Osteocyte (in vitro differentiated cells): ENCODE measurements around the gene COL4A1. TPM values are rescaled to one million over a fixed set of nuclear protein-coding genes. Genes with fewer than 3 reads are reported as not detected.

Source experiments
- DNase-seq: peaks from one replicate; pipeline ENCODE4 v3.0.0; 2021; ENCODE audit warnings: mixed read lengths; ENCODE audit not compliant: unreplicated experiment; ENCODE audit errors: extremely low spot score
- H3K27ac Mint-ChIP-seq: one replicate; pipeline ENCODE4 v1.8.0; 2021; ENCODE audit warnings: mild to moderate bottlenecking, mixed read lengths; ENCODE audit not compliant: unreplicated experiment
- H3K27me3 Mint-ChIP-seq: one replicate; pipeline ENCODE4 v1.8.0; 2021; ENCODE audit warnings: mixed read lengths; ENCODE audit not compliant: unreplicated experiment
- H3K36me3 Mint-ChIP-seq: one replicate; pipeline ENCODE4 v1.8.0; 2021; ENCODE audit warnings: mixed read lengths; ENCODE audit not compliant: unreplicated experiment
- H3K4me1 Mint-ChIP-seq: one replicate; pipeline ENCODE4 v1.8.0; 2021; ENCODE audit warnings: mixed read lengths; ENCODE audit not compliant: unreplicated experiment
- H3K4me3 Mint-ChIP-seq: one replicate; pipeline ENCODE4 v1.8.0; 2021; ENCODE audit warnings: mild to moderate bottlenecking, moderate library complexity, mixed read lengths; ENCODE audit not compliant: unreplicated experiment
- H3K9me3 Mint-ChIP-seq: one replicate; pipeline ENCODE4 v1.8.0; 2021; ENCODE audit warnings: mixed read lengths; ENCODE audit not compliant: unreplicated experiment
- total RNA-seq: library from RNA; stranded (reverse); gene quantifications from 2 replicates; pipeline ENCODE4 v1.2.1, GENCODE V29; 2021
- TF ChIP-seq, protein P1 (sequence below): fragments of 200-600 bp; sonication (generic); IDR thresholded peaks from 2 replicates; pipeline ENCODE4 v1.5.0; 2021; ENCODE audit warnings: antibody characterized with exemption, mild to moderate bottlenecking, moderate library complexity

COL4A1 gene
- total RNA-seq, 1 donor from 2014 or later: 3,181 TPM

DNA sequence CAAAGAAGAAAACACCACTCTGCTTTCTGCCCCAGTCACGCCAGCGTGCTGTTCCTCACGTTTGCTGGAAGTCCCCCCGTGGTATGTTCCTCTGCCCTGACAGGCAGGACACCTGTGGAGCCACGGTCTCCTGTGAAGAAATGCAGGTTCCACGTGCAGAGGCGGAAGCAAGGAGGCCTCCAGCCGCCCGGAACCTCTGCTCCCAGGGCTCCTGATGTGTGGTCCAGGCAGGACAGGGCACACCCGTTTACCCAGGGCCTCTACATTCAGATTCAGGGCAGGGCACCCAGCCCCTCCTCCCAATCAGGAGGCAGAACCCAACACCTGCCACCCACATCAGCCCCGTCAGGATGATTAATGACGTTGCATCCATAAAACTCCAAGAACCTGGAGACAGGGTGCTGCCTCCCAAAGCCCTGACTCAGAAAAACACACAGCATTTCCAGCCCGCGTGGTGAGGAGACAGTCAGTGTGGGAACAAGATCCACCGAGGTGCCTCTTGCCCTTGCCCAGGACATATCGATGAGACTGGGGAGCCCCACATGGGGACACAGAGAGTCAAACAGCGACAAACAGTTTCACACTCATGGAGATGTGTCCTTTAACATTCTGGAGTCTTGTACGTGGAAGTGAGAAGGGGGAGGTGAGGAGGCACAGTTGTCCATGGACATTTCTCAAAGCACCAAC lies 76.2 kb downstream of the COL4A1 start:
- peak overlapping the region; percentile 74 for H3K27ac Mint-ChIP-seq

DNA sequence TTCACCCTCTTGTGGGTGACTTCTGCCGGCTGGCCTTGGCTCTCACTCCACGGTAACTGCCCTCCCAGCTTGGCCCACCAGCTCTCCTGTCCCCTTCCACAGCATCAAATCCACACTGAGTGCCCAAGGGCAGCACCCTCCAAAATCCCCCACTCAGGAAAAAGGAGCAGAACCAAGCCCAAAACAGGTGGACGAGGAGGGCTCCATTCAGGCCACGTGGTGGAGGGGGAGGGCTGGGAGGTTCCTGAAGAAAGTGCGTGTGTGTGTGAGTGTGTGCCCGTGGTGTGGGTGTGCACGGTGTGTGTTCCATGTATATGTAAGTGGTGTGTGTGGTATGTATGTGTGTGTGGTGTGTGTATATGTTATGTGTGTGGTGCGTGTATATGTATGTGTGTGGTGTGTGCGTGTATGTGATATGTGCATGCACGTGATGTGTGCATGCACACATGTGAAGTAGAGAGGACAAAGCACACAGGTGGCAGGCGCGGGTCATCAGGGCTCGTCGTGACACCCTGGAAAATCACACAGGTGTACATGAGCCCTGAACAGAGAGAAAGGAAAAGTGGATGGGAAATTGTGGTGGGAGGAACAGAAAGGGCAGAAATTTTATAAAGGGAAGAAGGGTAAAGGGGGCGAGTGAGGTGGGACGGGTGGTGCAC lies 76.9 kb downstream of the COL4A1 start:
- H3K27ac Mint-ChIP-seq: peak overlapping the region; percentile 82
- peaks cover 76% of the 10 kb centered on the region for H3K4me1 Mint-ChIP-seq
- H3K27me3 Mint-ChIP-seq: no peaks in the 10 kb centered on the region
- H3K9me3 Mint-ChIP-seq: no peaks in the 10 kb centered on the region
- H3K36me3 Mint-ChIP-seq: peaks cover 26% of the 10 kb centered on the region
- H3K4me3 Mint-ChIP-seq: no peak overlapping the region
- TF ChIP-seq, protein P1, sequence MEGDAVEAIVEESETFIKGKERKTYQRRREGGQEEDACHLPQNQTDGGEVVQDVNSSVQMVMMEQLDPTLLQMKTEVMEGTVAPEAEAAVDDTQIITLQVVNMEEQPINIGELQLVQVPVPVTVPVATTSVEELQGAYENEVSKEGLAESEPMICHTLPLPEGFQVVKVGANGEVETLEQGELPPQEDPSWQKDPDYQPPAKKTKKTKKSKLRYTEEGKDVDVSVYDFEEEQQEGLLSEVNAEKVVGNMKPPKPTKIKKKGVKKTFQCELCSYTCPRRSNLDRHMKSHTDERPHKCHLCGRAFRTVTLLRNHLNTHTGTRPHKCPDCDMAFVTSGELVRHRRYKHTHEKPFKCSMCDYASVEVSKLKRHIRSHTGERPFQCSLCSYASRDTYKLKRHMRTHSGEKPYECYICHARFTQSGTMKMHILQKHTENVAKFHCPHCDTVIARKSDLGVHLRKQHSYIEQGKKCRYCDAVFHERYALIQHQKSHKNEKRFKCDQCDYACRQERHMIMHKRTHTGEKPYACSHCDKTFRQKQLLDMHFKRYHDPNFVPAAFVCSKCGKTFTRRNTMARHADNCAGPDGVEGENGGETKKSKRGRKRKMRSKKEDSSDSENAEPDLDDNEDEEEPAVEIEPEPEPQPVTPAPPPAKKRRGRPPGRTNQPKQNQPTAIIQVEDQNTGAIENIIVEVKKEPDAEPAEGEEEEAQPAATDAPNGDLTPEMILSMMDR: no peak
- DNase-seq: peak; percentile 48

More for the DNA sequence above, 76.2 kb downstream of the COL4A1 start:
- Mint-ChIP-seq H3K9me3 (no peaks in the 10 kb centered on the region), H3K27me3 (no peaks in the 10 kb centered on the region), H3K4me1 (peaks cover 73% of the 10 kb centered on the region), H3K4me3 (no peak overlapping the region), H3K36me3 (peaks cover 23% of the 10 kb centered on the region)
- TF ChIP-seq, protein P1: no peak
- DNase-seq: peak; percentile 74

DNA sequence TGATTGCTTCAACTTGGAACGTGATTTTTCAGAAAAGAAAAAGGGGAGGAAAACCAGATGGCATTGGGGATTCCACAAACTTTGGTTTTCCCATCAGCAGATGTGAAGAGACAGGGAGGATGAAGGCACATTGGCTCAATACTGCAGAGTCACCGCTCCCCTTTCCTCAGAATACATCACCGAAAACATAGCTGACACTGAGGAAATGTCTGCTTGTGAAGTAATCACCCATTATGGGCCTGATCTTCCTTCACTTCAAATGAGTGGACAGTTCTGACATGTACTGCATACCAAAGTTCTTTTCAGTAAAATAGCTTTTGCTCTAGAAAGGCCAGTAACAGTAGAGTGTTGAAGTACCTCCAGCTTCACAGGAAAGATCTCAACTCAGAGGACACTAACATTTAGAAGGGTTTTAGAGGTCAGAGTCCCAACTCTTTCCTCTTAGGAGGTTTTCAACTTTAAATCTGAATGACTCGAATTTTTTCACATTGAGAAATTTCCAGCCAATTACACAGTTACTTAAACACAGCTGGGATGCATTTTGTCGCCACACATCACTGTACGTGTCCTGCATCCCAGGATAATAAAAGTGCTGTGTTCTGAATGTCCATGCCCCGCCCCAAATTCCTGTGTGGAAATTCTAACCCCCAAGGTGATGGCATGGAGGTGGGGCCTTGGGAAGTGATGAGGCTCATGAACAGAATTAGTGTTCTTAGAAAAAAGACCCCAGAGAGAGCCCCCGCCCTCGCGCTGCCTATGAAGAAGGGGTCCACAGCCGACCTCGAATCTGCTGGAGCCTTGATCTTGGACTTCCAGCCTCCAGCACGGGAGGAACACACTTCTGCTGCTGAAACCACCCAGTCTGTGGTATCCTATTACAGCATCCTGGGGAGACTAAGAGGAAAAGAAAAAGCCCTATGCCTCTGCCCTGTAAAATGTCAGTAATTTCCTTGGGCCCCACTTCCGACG lies 77.7 kb downstream of the COL4A1 start:
- Mint-ChIP-seq H3K4me3 (no peak overlapping the region), H3K4me1 (peaks cover 80% of the 10 kb centered on the region), H3K27me3 (no peaks in the 10 kb centered on the region), H3K27ac (peak overlapping the region; percentile 82), H3K9me3 (no peaks in the 10 kb centered on the region), H3K36me3 (peaks cover 26% of the 10 kb centered on the region)
- DNase-seq: peak; percentile 79
- TF ChIP-seq, protein P1: no peak

DNA sequence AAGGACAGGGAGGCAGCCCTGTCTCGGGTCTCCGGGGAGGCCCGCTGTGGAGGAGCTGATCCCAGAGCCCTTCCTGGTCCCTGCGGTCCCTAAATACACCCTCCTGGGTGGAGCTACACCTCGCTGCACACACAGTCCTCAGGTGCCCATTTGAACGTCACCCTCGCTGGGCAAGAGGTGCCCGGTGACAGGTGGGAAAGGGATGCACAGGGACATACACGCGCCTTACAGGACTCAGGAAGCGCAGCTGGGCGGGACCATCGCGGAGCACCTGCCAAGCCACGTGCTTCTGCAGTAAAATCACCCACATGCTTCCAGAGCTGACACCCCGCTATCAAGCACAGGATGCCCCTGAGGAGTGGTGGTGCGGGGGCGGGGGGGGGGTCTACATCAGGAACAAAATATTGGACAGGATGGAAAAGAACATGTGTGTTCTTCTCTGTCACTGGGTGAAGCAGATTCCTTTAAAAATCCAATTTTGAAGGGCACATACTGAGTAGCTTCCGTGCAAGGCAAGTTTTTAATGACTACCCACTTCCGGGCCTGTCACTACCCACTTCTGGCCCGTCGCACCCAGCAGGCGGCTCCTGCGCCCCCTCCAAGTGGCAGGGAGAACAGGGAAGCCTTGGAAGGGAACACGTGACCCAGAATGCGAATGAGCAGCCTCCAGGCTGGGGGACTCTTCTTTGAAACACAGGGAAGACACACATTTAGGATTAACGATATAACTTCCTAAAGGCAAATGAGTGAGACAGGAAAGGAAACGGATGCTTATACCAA lies 78.9 kb downstream of the COL4A1 start:
- no peaks in the 10 kb centered on the region for H3K9me3 Mint-ChIP-seq
- H3K27ac Mint-ChIP-seq: peak overlapping the region; percentile 90
- DNase-seq: peak; percentile 76
- H3K36me3 Mint-ChIP-seq: peaks cover 20% of the 10 kb centered on the region
- TF ChIP-seq, protein P1: no peak
- H3K27me3 Mint-ChIP-seq: no peaks in the 10 kb centered on the region
- no peak overlapping the region for H3K4me3 Mint-ChIP-seq
- peaks cover 75% of the 10 kb centered on the region for H3K4me1 Mint-ChIP-seq
